IMR-90 (cell line): ENCODE measurements around the gene CES1. TPM values are rescaled to one million over a fixed set of nuclear protein-coding genes. Genes with fewer than 3 reads are reported as not detected.

ENCODE experiments used
- ATAC-seq: fragments of 200-7000 bp; cut with Tn5 transposase; 2 replicates; pipeline ENCODE4 v1.9.1; 2020; ENCODE audit warnings: low read depth, mild to moderate bottlenecking, moderate library complexity
- BruUV-seq: library from RNA; stranded (reverse); fragments of 400-500 nt; replicated peaks from 2 replicates; lab custom pipeline; 2021; lab: Mats Ljungman, UMichigan
- CTCF ChIA-PET: fragments of 300-600 bp; formaldehyde crosslinking; extraction: SDS; loops from one replicate; lab custom pipeline; 2021; ENCODE audit warnings: antibody characterized with exemption; lab: Yijun Ruan, JAX
- POLR2A ChIA-PET: fragments of 300-600 bp; sonication (Branson Sonifier 250); formaldehyde crosslinking; loops from one replicate; lab custom pipeline; 2022; ENCODE audit warnings: antibody characterized with exemption; ENCODE audit not compliant: unreplicated experiment; lab: Charles Lee
- DNase-seq: peaks from one replicate; pipeline ENCODE4 v3.0.0; 2013
- H2AFZ ChIP-seq: replicated peaks from 2 replicates; pipeline ENCODE3; 2013; ENCODE audit warnings: low read length, mild to moderate bottlenecking; ENCODE audit not compliant: poor library complexity
- H2AK5ac ChIP-seq: 2 replicates; pipeline ENCODE4 v1.6.1; 2013; ENCODE audit warnings: low read depth, low read length, inconsistent platforms
- H2AK9ac ChIP-seq: replicated peaks from 2 replicates; pipeline ENCODE3; 2013; ENCODE audit warnings: mild to moderate bottlenecking, low read depth, low read length, moderate library complexity; ENCODE audit not compliant: poor library complexity
- H2BK120ac ChIP-seq: 2 replicates; pipeline ENCODE4 v1.6.1; 2013; ENCODE audit warnings: low read depth, low read length, inconsistent platforms
- H2BK15ac ChIP-seq: 3 replicates; pipeline ENCODE4 v1.6.1; 2013; ENCODE audit warnings: low read depth, low read length, inconsistent platforms
- H2BK20ac ChIP-seq: 2 replicates; pipeline ENCODE4 v1.6.1; 2013; ENCODE audit warnings: low read depth, mild to moderate bottlenecking, inconsistent platforms, low read length, moderate library complexity
- H2BK5ac ChIP-seq: 2 replicates; pipeline ENCODE4 v1.6.1; 2013; ENCODE audit warnings: mild to moderate bottlenecking, low read depth, low read length, inconsistent platforms; ENCODE audit not compliant: poor library complexity, severe bottlenecking
- H3K14ac ChIP-seq: replicated peaks from 2 replicates; pipeline ENCODE4 v1.6.1; 2013; ENCODE audit warnings: low read depth, low read length, inconsistent platforms
- H3K18ac ChIP-seq: 2 replicates; pipeline ENCODE4 v1.6.1; 2013; ENCODE audit warnings: low read depth, low read length, control low read depth
- H3K23ac ChIP-seq: 2 replicates; pipeline ENCODE4 v1.6.1; 2013; ENCODE audit warnings: low read depth, low read length, inconsistent platforms
- H3K27ac ChIP-seq: 2 replicates; pipeline ENCODE4 v1.5.1; 2013; ENCODE audit warnings: mild to moderate bottlenecking, control low read depth, low read length; ENCODE audit not compliant: insufficient read depth
- H3K27me3 ChIP-seq: 2 replicates; pipeline ENCODE4 v1.6.1; 2013; ENCODE audit warnings: low read length; ENCODE audit not compliant: control insufficient read depth, insufficient read depth
- H3K36me3 ChIP-seq: 2 replicates; pipeline ENCODE4 v1.6.1; 2013; ENCODE audit warnings: low read length, mixed read lengths; ENCODE audit not compliant: control insufficient read depth, insufficient read depth
- H3K4ac ChIP-seq: 2 replicates; pipeline ENCODE4 v1.6.1; 2013; ENCODE audit warnings: low read depth, low read length, inconsistent platforms
- H3K4me1 ChIP-seq: 2 replicates; pipeline ENCODE4 v1.6.1; 2013; ENCODE audit warnings: low read length, mixed read lengths; ENCODE audit not compliant: control insufficient read depth, insufficient read depth
- H3K4me2 ChIP-seq: 2 replicates; pipeline ENCODE4 v1.6.1; 2013; ENCODE audit warnings: low read depth, mild to moderate bottlenecking, control low read depth, low read length, moderate library complexity
- H3K4me3 ChIP-seq: 2 replicates; pipeline ENCODE4 v1.5.1; 2013; ENCODE audit warnings: low read depth, mild to moderate bottlenecking, control low read depth, low read length, moderate library complexity; ENCODE audit not compliant: insufficient read depth
- H3K56ac ChIP-seq: 2 replicates; pipeline ENCODE4 v1.6.1; 2013; ENCODE audit warnings: low read length, inconsistent platforms; ENCODE audit not compliant: insufficient read depth; ENCODE audit errors: extremely low read depth
- H3K79me1 ChIP-seq, 2 experiments: 2 replicates each; pipeline ENCODE4 v1.6.1; 2013; ENCODE audit warnings: low read length in 2 of 2, inconsistent platforms in 1 of 2, low read depth in 1 of 2
- H3K9ac ChIP-seq: 2 replicates; pipeline ENCODE4 v1.6.1; 2013; ENCODE audit warnings: low read depth, low read length, control low read depth
- H3K9me1 ChIP-seq: 2 replicates; pipeline ENCODE4 v1.6.1; 2013; ENCODE audit warnings: low read length, inconsistent platforms; ENCODE audit not compliant: insufficient read depth
- H3K9me3 ChIP-seq: 2 replicates; pipeline ENCODE4 v1.6.1; 2013; ENCODE audit warnings: low read length; ENCODE audit not compliant: control insufficient read depth, insufficient read depth
- H4K20me1 ChIP-seq: 2 replicates; pipeline ENCODE4 v1.6.1; 2013; ENCODE audit warnings: low read length, inconsistent platforms; ENCODE audit not compliant: insufficient read depth
- H4K5ac ChIP-seq: 2 replicates; pipeline ENCODE4 v1.6.1; 2013; ENCODE audit warnings: mild to moderate bottlenecking, low read depth, low read length, control low read depth
- H4K8ac ChIP-seq, 2 experiments: 2 replicates each; pipeline ENCODE4 v1.6.1; 2013; ENCODE audit warnings: low read depth in 2 of 2, low read length in 2 of 2, control low read depth in 1 of 2, inconsistent platforms in 1 of 2
- H4K91ac ChIP-seq: 2 replicates; pipeline ENCODE4 v1.6.1; 2013; ENCODE audit warnings: low read depth, low read length, inconsistent platforms; ENCODE audit not compliant: insufficient read depth
- BHLHE40 ChIP-seq: fragments of 150-350 bp; IDR thresholded peaks from 2 replicates; pipeline ENCODE4 v1.6.1; 2016; ENCODE audit warnings: mild to moderate bottlenecking, low read depth, low read length
- CEBPB ChIP-seq: IDR thresholded peaks from 2 replicates; pipeline ENCODE4 v1.6.1; 2012; ENCODE audit warnings: low read depth, low read length, improper control_type of control experiment
- CHD1 ChIP-seq: IDR thresholded peaks from 2 replicates; pipeline ENCODE4 v1.6.1; 2012; ENCODE audit warnings: low read depth, low read length, improper control_type of control experiment
- FOS ChIP-seq: fragments of 150-350 bp; IDR thresholded peaks from 2 replicates; pipeline ENCODE4 v1.6.1; 2016; ENCODE audit warnings: low read depth, low read length
- MAFK ChIP-seq: IDR thresholded peaks from 2 replicates; pipeline ENCODE4 v1.6.1; 2012; ENCODE audit warnings: low read depth, low read length, improper control_type of control experiment
- MAZ ChIP-seq: IDR thresholded peaks from 2 replicates; pipeline ENCODE4 v1.6.1; 2012; ENCODE audit warnings: low read depth, mild to moderate bottlenecking, low read length, improper control_type of control experiment, moderate library complexity, borderline replicate concordance
- MXI1 ChIP-seq: IDR thresholded peaks from 2 replicates; pipeline ENCODE4 v1.6.1; 2012; ENCODE audit warnings: low read depth, mild to moderate bottlenecking, low read length, moderate library complexity, borderline replicate concordance
- NFE2L2 ChIP-seq: fragments of 150-350 bp; IDR thresholded peaks from 2 replicates; pipeline ENCODE4 v1.6.1; 2016; ENCODE audit warnings: low read depth, mild to moderate bottlenecking, low read length
- POLR2A ChIP-seq: IDR thresholded peaks from 2 replicates; pipeline ENCODE4 v1.6.1; 2012; ENCODE audit warnings: mild to moderate bottlenecking, low read depth, low read length
- RAD21 ChIP-seq: IDR thresholded peaks from 2 replicates; pipeline ENCODE4 v1.6.1; 2012; ENCODE audit warnings: low read length, improper control_type of control experiment
- RFX5 ChIP-seq: IDR thresholded peaks from 2 replicates; pipeline ENCODE4 v1.8.0; 2012; ENCODE audit warnings: low read depth, mild to moderate bottlenecking, low read length, moderate library complexity
- SMC3 ChIP-seq: fragments of 150-350 bp; IDR thresholded peaks from 2 replicates; pipeline ENCODE4 v1.6.1; 2016; ENCODE audit warnings: low read depth, mild to moderate bottlenecking, antibody characterized with exemption, low read length, moderate library complexity
- WGBS, 2 experiments: methylation state at CpG; one replicate each; pipeline versions ENCODE4 v1.1.5 to v1.1.7; 2013; ENCODE audit warnings: missing lambda C conversion rate in 2 of 2; ENCODE audit not compliant: insufficient read length in 1 of 2; ENCODE audit errors: extremely low coverage in 2 of 2; 5-methylcytosine and 5-hydroxymethylcytosine counted together
- dilution Hi-C: fragments of 300-500 bp; cut with HindIII; formaldehyde crosslinking; loops from one replicate; pipeline ENCODE4 v1.14.3; 2018; ENCODE audit warnings: low sequenced_read_pairs; ENCODE audit not compliant: unreplicated experiment
- in situ Hi-C: fragments of 300-500 bp; cut with MboI; formaldehyde crosslinking; loops from 3 replicates; pipeline ENCODE4 v1.14.3; 2019; ENCODE audit warnings: low sequenced_read_pairs, inconsistent platforms, mixed read lengths
- intact Hi-C: fragments of 100-400 bp; cut with micrococcal nuclease; formaldehyde crosslinking; loops from 2 replicates; pipeline ENCODE4 v1.10.0; 2022
- polyA plus RNA-seq, 3 experiments: library from polyadenylated mRNA; depleted of rRNA; stranded (reverse); fragments of >200 nt; gene quantifications; 2 replicates each; pipeline ENCODE4 v1.2.3, GENCODE V29; 2012; ENCODE audit warnings: low replicate concordance in 1 of 3
- total RNA-seq: library from RNA; depleted of rRNA; stranded (reverse); fragments of >200 nt; gene quantifications from 2 replicates; pipeline ENCODE4 v1.2.3, GENCODE V29; 2012
- TF ChIP-seq, protein P1 (sequence below): conservative IDR thresholded peaks from 2 replicates; pipeline ENCODE4 v1.5.1; 2012; ENCODE audit warnings: mild to moderate bottlenecking, low read depth, low read length, improper control_type of control experiment
- TF ChIP-seq, protein P2 (sequence below): fragments of 150-350 bp; IDR thresholded peaks from 2 replicates; pipeline ENCODE4 v1.6.1; 2016; ENCODE audit warnings: low read depth, mild to moderate bottlenecking, low read length, moderate library complexity, borderline replicate concordance
- TF ChIP-seq, protein P3 (sequence below): fragments of 150-350 bp; IDR thresholded peaks from 2 replicates; pipeline ENCODE4 v1.6.1; 2017; ENCODE audit warnings: mild to moderate bottlenecking, antibody characterized with exemption, low read length, low read depth

Gene CES1
- total and polyA plus RNA-seq, 2 of the 4 experiments (the other 2 are of a cell fraction): 0.03 TPM; not detected in 1

DNA sequence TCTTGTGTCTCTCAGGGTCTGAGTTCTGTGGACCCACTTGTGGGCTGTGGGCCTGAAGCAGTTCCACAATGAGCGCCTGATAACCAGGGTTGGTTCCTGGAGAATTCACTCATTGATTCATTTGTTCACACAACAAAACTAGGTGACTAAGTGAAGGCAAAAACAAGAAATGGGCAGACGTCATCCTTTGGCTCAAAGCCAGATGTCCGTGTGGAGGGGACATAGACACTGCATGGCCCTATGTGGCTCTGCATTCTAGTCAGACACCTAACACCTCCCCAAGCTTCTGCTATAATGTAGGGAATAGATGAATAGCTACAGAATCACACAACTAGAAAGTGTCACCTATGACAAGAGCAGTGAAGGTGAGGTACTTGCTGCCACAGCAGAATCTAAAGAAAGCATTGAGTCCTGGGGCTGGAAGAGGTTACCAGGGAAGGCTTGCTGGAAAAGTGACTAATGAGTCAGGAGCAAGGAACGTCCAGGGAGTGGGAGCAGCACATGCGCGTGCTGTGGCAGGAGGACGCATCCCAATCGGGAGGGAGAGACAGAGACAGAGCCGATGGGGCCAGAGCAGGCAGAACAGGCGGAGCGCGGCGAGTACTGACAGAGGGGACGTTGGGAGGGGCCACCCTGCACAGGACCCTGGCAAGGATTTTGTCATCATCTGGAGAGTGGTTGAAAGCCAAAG is 58.9 kb downstream of the CES1 start:
- Histone ChIP-seq H3K4ac (no peak overlapping the region), H3K9me3 (no peaks in the 10 kb centered on the region), H2AK9ac (no peak overlapping the region), H3K27me3 (no peaks in the 10 kb centered on the region), H4K5ac (no peak overlapping the region), H2BK120ac (no peak overlapping the region), H3K27ac (no peak overlapping the region), H2BK15ac (no peak overlapping the region), H2AFZ (no peak overlapping the region), H3K4me1 (no peaks in the 10 kb centered on the region), H3K23ac (no peak overlapping the region), H3K79me1 (no peaks in the 10 kb centered on the region), H3K9me1 (no peaks in the 10 kb centered on the region), H3K4me2 (no peak overlapping the region), H3K4me3 (no peak overlapping the region), H3K36me3 (no peaks in the 10 kb centered on the region), H2AK5ac (no peak overlapping the region), H3K14ac (no peak overlapping the region), H4K8ac (no peak overlapping the region), H2BK5ac (no peak overlapping the region), H4K20me1 (no peaks in the 10 kb centered on the region), H3K9ac (no peak overlapping the region), H4K91ac (no peak overlapping the region), H3K18ac (no peak overlapping the region), H2BK20ac (no peak overlapping the region), H3K56ac (no peak overlapping the region)
- ATAC-seq (no peak), DNase-seq (no peak)
- TF ChIP-seq, protein P1, sequence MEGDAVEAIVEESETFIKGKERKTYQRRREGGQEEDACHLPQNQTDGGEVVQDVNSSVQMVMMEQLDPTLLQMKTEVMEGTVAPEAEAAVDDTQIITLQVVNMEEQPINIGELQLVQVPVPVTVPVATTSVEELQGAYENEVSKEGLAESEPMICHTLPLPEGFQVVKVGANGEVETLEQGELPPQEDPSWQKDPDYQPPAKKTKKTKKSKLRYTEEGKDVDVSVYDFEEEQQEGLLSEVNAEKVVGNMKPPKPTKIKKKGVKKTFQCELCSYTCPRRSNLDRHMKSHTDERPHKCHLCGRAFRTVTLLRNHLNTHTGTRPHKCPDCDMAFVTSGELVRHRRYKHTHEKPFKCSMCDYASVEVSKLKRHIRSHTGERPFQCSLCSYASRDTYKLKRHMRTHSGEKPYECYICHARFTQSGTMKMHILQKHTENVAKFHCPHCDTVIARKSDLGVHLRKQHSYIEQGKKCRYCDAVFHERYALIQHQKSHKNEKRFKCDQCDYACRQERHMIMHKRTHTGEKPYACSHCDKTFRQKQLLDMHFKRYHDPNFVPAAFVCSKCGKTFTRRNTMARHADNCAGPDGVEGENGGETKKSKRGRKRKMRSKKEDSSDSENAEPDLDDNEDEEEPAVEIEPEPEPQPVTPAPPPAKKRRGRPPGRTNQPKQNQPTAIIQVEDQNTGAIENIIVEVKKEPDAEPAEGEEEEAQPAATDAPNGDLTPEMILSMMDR: no peak
- TF ChIP-seq FOS (no peak), POLR2A (no peak), CEBPB (no peak), RAD21 (no peak), NFE2L2 (no peak), BHLHE40 (no peak), MAFK (no peak), MXI1 (no peak), SMC3 (no peak), MAZ (no peak), CHD1 (no peak), RFX5 (no peak)
- TF ChIP-seq, protein P2, sequence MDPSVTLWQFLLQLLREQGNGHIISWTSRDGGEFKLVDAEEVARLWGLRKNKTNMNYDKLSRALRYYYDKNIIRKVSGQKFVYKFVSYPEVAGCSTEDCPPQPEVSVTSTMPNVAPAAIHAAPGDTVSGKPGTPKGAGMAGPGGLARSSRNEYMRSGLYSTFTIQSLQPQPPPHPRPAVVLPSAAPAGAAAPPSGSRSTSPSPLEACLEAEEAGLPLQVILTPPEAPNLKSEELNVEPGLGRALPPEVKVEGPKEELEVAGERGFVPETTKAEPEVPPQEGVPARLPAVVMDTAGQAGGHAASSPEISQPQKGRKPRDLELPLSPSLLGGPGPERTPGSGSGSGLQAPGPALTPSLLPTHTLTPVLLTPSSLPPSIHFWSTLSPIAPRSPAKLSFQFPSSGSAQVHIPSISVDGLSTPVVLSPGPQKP: no peak
- TF ChIP-seq, protein P3, sequence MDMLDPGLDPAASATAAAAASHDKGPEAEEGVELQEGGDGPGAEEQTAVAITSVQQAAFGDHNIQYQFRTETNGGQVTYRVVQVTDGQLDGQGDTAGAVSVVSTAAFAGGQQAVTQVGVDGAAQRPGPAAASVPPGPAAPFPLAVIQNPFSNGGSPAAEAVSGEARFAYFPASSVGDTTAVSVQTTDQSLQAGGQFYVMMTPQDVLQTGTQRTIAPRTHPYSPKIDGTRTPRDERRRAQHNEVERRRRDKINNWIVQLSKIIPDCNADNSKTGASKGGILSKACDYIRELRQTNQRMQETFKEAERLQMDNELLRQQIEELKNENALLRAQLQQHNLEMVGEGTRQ: no peak
- in situ Hi-C loops (no loop called here), intact Hi-C loops (no loop called here), dilution Hi-C loops (no loop called here)
- ChIA-PET CTCF (no interaction called here), POLR2A (no interaction called here)
- WGBS, 2 experiments: 81% methylated on average over 4 of the region's 14 CpGs; no CpG with 5 or more reads in 1 of the 2 experiments
- no TSS peak for BruUV-seq
